ENCODE data around the gene SLC2A1. TPM values are rescaled to one million over a fixed set of nuclear protein-coding genes. Genes with fewer than 3 reads are reported as not detected.

The SLC2A1 gene
- total RNA-seq, 5 donors from 2014 or later (not counting 1 experiment from before 2014, with no cell fraction given): 72.0 to 91.7 (median 83.9) TPM

GRCh38 chr1:42981871-42982270 lies 23.2 kb upstream of the SLC2A1 start:
- CTCF ChIA-PET: interaction anchor here in 1 of 2 donors (1.4 kb wide), 1 partner anchor 59 kb away, joined by 4 read pairs; no protein-coding TSS in a partner anchor

GRCh38 chr1:42981255-42981805 lies 22.7 kb upstream of the SLC2A1 start:
- DNase-seq: no peak
- H3K27me3 Mint-ChIP-seq: no peaks in the 10 kb centered on the region
- Histone ChIP-seq H3K36me3 (ENCODE audit: control insufficient read depth in 2 of 2, extremely low read depth in 1 of 2, insufficient read depth in 1 of 2, low read length in 1 of 2) (no peaks in the 10 kb centered on the region), H3K4me3 (ENCODE audit: control insufficient read depth in 1 of 2, extremely low read depth in 1 of 2, low read length in 1 of 2) (no peak overlapping the region), H3K4me1 (ENCODE audit: control insufficient read depth in 1 of 2, extremely low read depth in 1 of 2, insufficient read depth in 2 of 2, low read length in 2 of 2) (no peaks in the 10 kb centered on the region), H3K27ac (ENCODE audit: low read length) (no peak overlapping the region), H3K27me3 (replicated peaks in 1 of 2; ENCODE audit: control insufficient read depth in 2 of 2, extremely low read depth in 1 of 2, insufficient read depth in 2 of 2, low read length in 1 of 2) (peaks cover 0 to 10% of the 10 kb centered on the region in 2 experiments), H3K9me3 (no peaks in the 10 kb centered on the region)
- CTCF ChIA-PET: interaction anchor here in 1 of 2 donors (1.4 kb wide), 1 partner anchor 58 kb away, joined by 4 read pairs; no protein-coding TSS in a partner anchor
- H3K4me3 Mint-ChIP-seq: no peak overlapping the region
- H3K4me1 Mint-ChIP-seq: no peaks in the 10 kb centered on the region
- H3K27ac Mint-ChIP-seq: no peak overlapping the region
- no peak for ATAC-seq (replicated peaks in 1 of 4)
- H3K36me3 Mint-ChIP-seq: peaks cover 14% of the 10 kb centered on the region
- POLR2A ChIA-PET: interaction anchor here in 1 of 2 donors (0.6 kb wide), 1 partner anchor 10 kb away, joined by 3 read pairs; no protein-coding TSS in a partner anchor
- WGBS (ENCODE audit: insufficient coverage): no CpG with 5 or more reads among the region's 4 CpGs
- H3K9me3 Mint-ChIP-seq: no peaks in the 10 kb centered on the region

More at GRCh38 chr1:42981871-42982270, 23.2 kb upstream of the SLC2A1 start:
- no peak for DNase-seq
- Mint-ChIP-seq H3K36me3 (peaks cover 12% of the 10 kb centered on the region), H3K4me1 (no peaks in the 10 kb centered on the region), H3K27ac (no peak overlapping the region), H3K9me3 (no peaks in the 10 kb centered on the region), H3K27me3 (no peaks in the 10 kb centered on the region), H3K4me3 (no peak overlapping the region)
- 100% methylated on average over 1 of the region's 6 CpGs for WGBS (ENCODE audit: insufficient coverage)
- no peaks in the 10 kb centered on the region for H3K9me3 ChIP-seq
- H3K4me1 ChIP-seq (ENCODE audit: control insufficient read depth in 1 of 2, extremely low read depth in 1 of 2, insufficient read depth in 2 of 2, low read length in 2 of 2): no peaks in the 10 kb centered on the region
- POLR2A ChIA-PET: no interaction called here
- no peak for ATAC-seq (replicated peaks in 1 of 4)
- H3K36me3 ChIP-seq (ENCODE audit: control insufficient read depth in 2 of 2, extremely low read depth in 1 of 2, insufficient read depth in 1 of 2, low read length in 1 of 2): no peaks in the 10 kb centered on the region
- no peak overlapping the region for H3K4me3 ChIP-seq (ENCODE audit: control insufficient read depth in 1 of 2, extremely low read depth in 1 of 2, low read length in 1 of 2)
- H3K27ac ChIP-seq (ENCODE audit: low read length): no peak overlapping the region
- H3K27me3 ChIP-seq (replicated peaks in 1 of 2; ENCODE audit: control insufficient read depth in 2 of 2, extremely low read depth in 1 of 2, insufficient read depth in 2 of 2, low read length in 1 of 2): peaks cover 0 to 10% of the 10 kb centered on the region in 2 experiments

GRCh38 chr1:42979896-42980800 lies 21.5 kb upstream of the SLC2A1 start:
- no peaks in the 10 kb centered on the region for H3K9me3 ChIP-seq
- no peaks in the 10 kb centered on the region for H3K4me1 ChIP-seq (ENCODE audit: control insufficient read depth in 1 of 2, extremely low read depth in 1 of 2, insufficient read depth in 2 of 2, low read length in 2 of 2)
- ChIA-PET CTCF (interaction anchor here in 1 of 2 donors (0.6 kb wide), 2 partner anchors 8 to 9 kb away, joined by 3 to 5 read pairs; no protein-coding TSS in a partner anchor), POLR2A (no interaction called here)
- 80% methylated on average over 9 of the region's 9 CpGs for WGBS (ENCODE audit: insufficient coverage)
- peaks cover 0 to 10% of the 10 kb centered on the region in 2 experiments for H3K27me3 ChIP-seq (replicated peaks in 1 of 2; ENCODE audit: control insufficient read depth in 2 of 2, extremely low read depth in 1 of 2, insufficient read depth in 2 of 2, low read length in 1 of 2)
- H3K9me3 Mint-ChIP-seq: no peaks in the 10 kb centered on the region
- no peak overlapping the region for H3K27ac Mint-ChIP-seq
- no peaks in the 10 kb centered on the region for H3K4me1 Mint-ChIP-seq
- H3K27me3 Mint-ChIP-seq: no peaks in the 10 kb centered on the region
- peaks cover 18% of the 10 kb centered on the region for H3K36me3 Mint-ChIP-seq
- no peak overlapping the region for H3K27ac ChIP-seq (ENCODE audit: low read length)
- ATAC-seq (replicated peaks in 1 of 4) (no peak), DNase-seq (no peak)
- no peaks in the 10 kb centered on the region for H3K36me3 ChIP-seq (ENCODE audit: control insufficient read depth in 2 of 2, extremely low read depth in 1 of 2, insufficient read depth in 1 of 2, low read length in 1 of 2)
- H3K4me3 ChIP-seq (ENCODE audit: control insufficient read depth in 1 of 2, extremely low read depth in 1 of 2, low read length in 1 of 2): no peak overlapping the region
- H3K4me3 Mint-ChIP-seq: no peak overlapping the region

- H3K9me3 Mint-ChIP-seq: no peaks in the 10 kb centered on the region
- H3K27ac Mint-ChIP-seq: no peak overlapping the region
- WGBS (ENCODE audit: insufficient coverage): 88% methylated on average over 2 of the region's 2 CpGs
- ChIA-PET CTCF (no interaction called here), POLR2A (no interaction called here)
- no peak for DNase-seq
- no peak overlapping the region for H3K4me3 Mint-ChIP-seq
- no peak overlapping the region for H3K4me3 ChIP-seq (ENCODE audit: control insufficient read depth in 1 of 2, extremely low read depth in 1 of 2, low read length in 1 of 2)
- no peak for ATAC-seq (replicated peaks in 1 of 4)
- no peaks in the 10 kb centered on the region for H3K36me3 ChIP-seq (ENCODE audit: control insufficient read depth in 2 of 2, extremely low read depth in 1 of 2, insufficient read depth in 1 of 2, low read length in 1 of 2)
- H3K4me1 Mint-ChIP-seq: no peaks in the 10 kb centered on the region
- H3K27ac ChIP-seq (ENCODE audit: low read length): no peak overlapping the region
- peaks cover 21% of the 10 kb centered on the region for H3K36me3 Mint-ChIP-seq
- H3K27me3 ChIP-seq (replicated peaks in 1 of 2; ENCODE audit: control insufficient read depth in 2 of 2, extremely low read depth in 1 of 2, insufficient read depth in 2 of 2, low read length in 1 of 2): peaks cover 0 to 10% of the 10 kb centered on the region in 2 experiments
- H3K4me1 ChIP-seq (ENCODE audit: control insufficient read depth in 1 of 2, extremely low read depth in 1 of 2, insufficient read depth in 2 of 2, low read length in 2 of 2): no peaks in the 10 kb centered on the region
- no peaks in the 10 kb centered on the region for H3K27me3 Mint-ChIP-seq
- no peaks in the 10 kb centered on the region for H3K9me3 ChIP-seq
Observed at GRCh38 chr1:42979036-42979430, 20.4 kb upstream of the SLC2A1 start.

GRCh38 chr1:42978317-42979035 lies 19.8 kb upstream of the SLC2A1 start:
- no peaks in the 10 kb centered on the region for H3K9me3 ChIP-seq
- H3K4me1 Mint-ChIP-seq: no peaks in the 10 kb centered on the region
- peaks cover 0 to 10% of the 10 kb centered on the region in 2 experiments for H3K27me3 ChIP-seq (replicated peaks in 1 of 2; ENCODE audit: control insufficient read depth in 2 of 2, extremely low read depth in 1 of 2, insufficient read depth in 2 of 2, low read length in 1 of 2)
- no peak overlapping the region for H3K27ac ChIP-seq (ENCODE audit: low read length)
- H3K4me3 Mint-ChIP-seq: no peak overlapping the region
- POLR2A ChIA-PET: no interaction called here
- no peaks in the 10 kb centered on the region for H3K36me3 ChIP-seq (ENCODE audit: control insufficient read depth in 2 of 2, extremely low read depth in 1 of 2, insufficient read depth in 1 of 2, low read length in 1 of 2)
- no peaks in the 10 kb centered on the region for H3K9me3 Mint-ChIP-seq
- H3K4me1 ChIP-seq (ENCODE audit: control insufficient read depth in 1 of 2, extremely low read depth in 1 of 2, insufficient read depth in 2 of 2, low read length in 2 of 2): no peaks in the 10 kb centered on the region
- DNase-seq (no peak), ATAC-seq (replicated peaks in 1 of 4) (no peak)
- H3K4me3 ChIP-seq (ENCODE audit: control insufficient read depth in 1 of 2, extremely low read depth in 1 of 2, low read length in 1 of 2): no peak overlapping the region
- H3K36me3 Mint-ChIP-seq: peaks cover 23% of the 10 kb centered on the region
- CTCF ChIA-PET: no interaction called here
- H3K27me3 Mint-ChIP-seq: no peaks in the 10 kb centered on the region
- 94% methylated on average over 8 of the region's 14 CpGs for WGBS (ENCODE audit: insufficient coverage)
- no peak overlapping the region for H3K27ac Mint-ChIP-seq

GRCh38 chr1:42977653-42978052 lies 19.0 kb upstream of the SLC2A1 start:
- Mint-ChIP-seq H3K9me3 (no peaks in the 10 kb centered on the region), H3K27ac (no peak overlapping the region), H3K27me3 (no peaks in the 10 kb centered on the region), H3K36me3 (peaks cover 28% of the 10 kb centered on the region), H3K4me3 (no peak overlapping the region), H3K4me1 (no peaks in the 10 kb centered on the region)
- H3K4me1 ChIP-seq (ENCODE audit: control insufficient read depth in 1 of 2, extremely low read depth in 1 of 2, insufficient read depth in 2 of 2, low read length in 2 of 2): no peaks in the 10 kb centered on the region
- DNase-seq (no peak), ATAC-seq (replicated peaks in 1 of 4) (no peak)
- no peaks in the 10 kb centered on the region for H3K9me3 ChIP-seq
- H3K4me3 ChIP-seq (ENCODE audit: control insufficient read depth in 1 of 2, extremely low read depth in 1 of 2, low read length in 1 of 2): no peak overlapping the region
- H3K27me3 ChIP-seq (replicated peaks in 1 of 2; ENCODE audit: control insufficient read depth in 2 of 2, extremely low read depth in 1 of 2, insufficient read depth in 2 of 2, low read length in 1 of 2): peaks cover 0 to 10% of the 10 kb centered on the region in 2 experiments
- CTCF ChIA-PET: no interaction called here
- POLR2A ChIA-PET: no interaction called here
- WGBS (ENCODE audit: insufficient coverage): no CpG with 5 or more reads among the region's 1 CpG
- H3K36me3 ChIP-seq (ENCODE audit: control insufficient read depth in 2 of 2, extremely low read depth in 1 of 2, insufficient read depth in 1 of 2, low read length in 1 of 2): no peaks in the 10 kb centered on the region
- H3K27ac ChIP-seq (ENCODE audit: low read length): no peak overlapping the region

All from T-cell (primary cell).